ENCODE measurements around the gene TM7SF3.
"Not testable (repeated sequence)": the region's sequence is repeated elsewhere in the genome, so short reads cannot be mapped to it uniquely, and the experiment has no call there.

Gene TM7SF3

GRCh38 chr12:26991826-26992225 lies 22.4 kb downstream of the TM7SF3 start:
- DNase-seq: no peak
- in situ Hi-C loops (cut with HindIII; ENCODE audit: low pct_ligation_motif_present, low pct_unique_long_range_greater_than_20kb, low sequenced_read_pairs): no loop called here

GRCh38 chr12:26989873-26990272 lies 24.3 kb downstream of the TM7SF3 start:
- no peak for DNase-seq
- in situ Hi-C loops (cut with HindIII; ENCODE audit: low pct_ligation_motif_present, low pct_unique_long_range_greater_than_20kb, low sequenced_read_pairs): no loop called here

GRCh38 chr12:26988703-26989102 lies 25.5 kb downstream of the TM7SF3 start:
- in situ Hi-C loops (cut with HindIII; ENCODE audit: low pct_ligation_motif_present, low pct_unique_long_range_greater_than_20kb, low sequenced_read_pairs): no loop called here
- DNase-seq: no peak

GRCh38 chr12:26987634-26988424 lies 26.4 kb downstream of the TM7SF3 start:
- no peak for DNase-seq
- in situ Hi-C loops (cut with HindIII; ENCODE audit: low pct_ligation_motif_present, low pct_unique_long_range_greater_than_20kb, low sequenced_read_pairs): no loop called here

GRCh38 chr12:26982866-26983265 lies 31.3 kb downstream of the TM7SF3 start:
- in situ Hi-C loops (cut with HindIII; ENCODE audit: low pct_ligation_motif_present, low pct_unique_long_range_greater_than_20kb, low sequenced_read_pairs): no loop called here

GRCh38 chr12:26979733-26980132 lies 34.5 kb downstream of the TM7SF3 start:
- in situ Hi-C loops (cut with HindIII; ENCODE audit: low pct_ligation_motif_present, low pct_unique_long_range_greater_than_20kb, low sequenced_read_pairs): no loop called here
- DNase-seq: no peak

More at GRCh38 chr12:26982866-26983265, 31.3 kb downstream of the TM7SF3 start:
- DNase-seq: no peak

GRCh38 chr12:26978801-26979200 lies 35.4 kb downstream of the TM7SF3 start:
- in situ Hi-C loops (cut with HindIII; ENCODE audit: low pct_ligation_motif_present, low pct_unique_long_range_greater_than_20kb, low sequenced_read_pairs): no loop called here
- DNase-seq: no peak

- in situ Hi-C loops (cut with HindIII; ENCODE audit: low pct_ligation_motif_present, low pct_unique_long_range_greater_than_20kb, low sequenced_read_pairs): no loop called here
Measured at GRCh38 chr12:26976687-26977086, 37.5 kb downstream of the TM7SF3 start.

GRCh38 chr12:26971963-26972362 lies 42.2 kb downstream of the TM7SF3 start:
- in situ Hi-C loops (cut with HindIII; ENCODE audit: low pct_ligation_motif_present, low pct_unique_long_range_greater_than_20kb, low sequenced_read_pairs): no loop called here
- DNase-seq: no peak

More at GRCh38 chr12:26976687-26977086, 37.5 kb downstream of the TM7SF3 start:
- DNase-seq: no peak

GRCh38 chr12:26970136-26970535 lies 44.0 kb downstream of the TM7SF3 start:
- no peak for DNase-seq
- in situ Hi-C loops (cut with HindIII; ENCODE audit: low pct_ligation_motif_present, low pct_unique_long_range_greater_than_20kb, low sequenced_read_pairs): no loop called here

- in situ Hi-C loops (cut with HindIII; ENCODE audit: low pct_ligation_motif_present, low pct_unique_long_range_greater_than_20kb, low sequenced_read_pairs): no loop called here
- no peak for DNase-seq
Measured at GRCh38 chr12:26966842-26967241, 47.3 kb downstream of the TM7SF3 start.

- in situ Hi-C loops (cut with HindIII; ENCODE audit: low pct_ligation_motif_present, low pct_unique_long_range_greater_than_20kb, low sequenced_read_pairs): no loop called here
- DNase-seq: no peak
Measured at GRCh38 chr12:26963413-26963812, 50.8 kb downstream of the TM7SF3 start.

- no peak for DNase-seq
- in situ Hi-C loops (cut with HindIII; ENCODE audit: low pct_ligation_motif_present, low pct_unique_long_range_greater_than_20kb, low sequenced_read_pairs): no loop called here
Measured at GRCh38 chr12:26961803-26962202, 52.4 kb downstream of the TM7SF3 start.

- in situ Hi-C loops (cut with HindIII; ENCODE audit: low pct_ligation_motif_present, low pct_unique_long_range_greater_than_20kb, low sequenced_read_pairs): not testable (repeated sequence)
Measured at GRCh38 chr12:26961391-26961790, 52.8 kb downstream of the TM7SF3 start.

GRCh38 chr12:26954027-26954426 lies 60.2 kb downstream of the TM7SF3 start:
- in situ Hi-C loops (cut with HindIII; ENCODE audit: low pct_ligation_motif_present, low pct_unique_long_range_greater_than_20kb, low sequenced_read_pairs): no loop called here
- DNase-seq: no peak

More at GRCh38 chr12:26961391-26961790, 52.8 kb downstream of the TM7SF3 start:
- not testable (repeated sequence) for DNase-seq

GRCh38 chr12:26953447-26953846 lies 60.7 kb downstream of the TM7SF3 start:
- no peak for DNase-seq
- in situ Hi-C loops (cut with HindIII; ENCODE audit: low pct_ligation_motif_present, low pct_unique_long_range_greater_than_20kb, low sequenced_read_pairs): no loop called here

GRCh38 chr12:26948309-26948708 lies 65.9 kb downstream of the TM7SF3 start:
- in situ Hi-C loops (cut with HindIII; ENCODE audit: low pct_ligation_motif_present, low pct_unique_long_range_greater_than_20kb, low sequenced_read_pairs): no loop called here

GRCh38 chr12:26941215-26941594 lies 73.0 kb downstream of the TM7SF3 start:
- in situ Hi-C loops (cut with HindIII; ENCODE audit: low pct_ligation_motif_present, low pct_unique_long_range_greater_than_20kb, low sequenced_read_pairs): no loop called here
- no peak for DNase-seq

More at GRCh38 chr12:26948309-26948708, 65.9 kb downstream of the TM7SF3 start:
- DNase-seq: no peak

GRCh38 chr12:26940516-26941214 lies 73.5 kb downstream of the TM7SF3 start:
- in situ Hi-C loops (cut with HindIII; ENCODE audit: low pct_ligation_motif_present, low pct_unique_long_range_greater_than_20kb, low sequenced_read_pairs): no loop called here
- DNase-seq: peak; percentile 9

- in situ Hi-C loops (cut with HindIII; ENCODE audit: low pct_ligation_motif_present, low pct_unique_long_range_greater_than_20kb, low sequenced_read_pairs): no loop called here
- no peak for DNase-seq
Measured at GRCh38 chr12:26939953-26940352, 74.2 kb downstream of the TM7SF3 start.
